A549 (cell line): ENCODE results near the gene GALNTL6. TPM values are rescaled to one million over a fixed set of nuclear protein-coding genes. Genes with fewer than 3 reads are reported as not detected.

Experiments used
- ATAC-seq, 2 experiments: fragments of 200-7000 bp in 1 of 2; fragments of >200 bp in 1 of 2; cut with Nextera tagmentation in 1 of 2; cut with Tn5 transposase in 1 of 2; 3 replicates each; pipeline versions ENCODE4 v1.8.0 to v1.9.1; 2018 to 2020; ENCODE audit warnings: mild to moderate bottlenecking in 1 of 2, moderate library complexity in 1 of 2
- CTCF ChIA-PET: fragments of 300-600 bp; sonication (Branson Sonifier 250); formaldehyde crosslinking; extraction: SDS; loops from one replicate; lab custom pipeline; 2021; ENCODE audit warnings: antibody characterized with exemption, inconsistent platforms; lab: Yijun Ruan, JAX
- POLR2A ChIA-PET: fragments of 350-600 bp; formaldehyde crosslinking; extraction: SDS; loops from one replicate; lab custom pipeline; 2021; ENCODE audit warnings: antibody characterized with exemption, inconsistent platforms; lab: Yijun Ruan, JAX
- DNase-seq, 2 experiments: peaks; one replicate each; pipeline versions ENCODE4 v3.0.0 to v3.0.0-alpha.2; 2011 to 2016; ENCODE audit warnings: low read depth in 1 of 2, low spot score in 1 of 2
- FAIRE-seq: peaks from 2 replicates; lab custom pipeline; 2011; peaks lifted over from hg19 to GRCh38; lab: Jason Lieb, UNC
- H3K27ac ChIP-seq, 2 experiments: fragments of >200 bp; sonication (Bioruptor Twin); formaldehyde crosslinking; 3 replicates each; pipeline ENCODE4 v1.5.1; 2016 to 2017
- H3K4me1 ChIP-seq: fragments of >200 bp; sonication (Bioruptor Twin); formaldehyde crosslinking; 3 replicates; pipeline ENCODE4 v1.6.1; 2016
- H3K4me2 ChIP-seq: fragments of >200 bp; sonication (Bioruptor Twin); formaldehyde crosslinking; 3 replicates; pipeline ENCODE4 v1.6.1; 2016
- H3K4me3 ChIP-seq: fragments of >200 bp; sonication (Bioruptor Twin); formaldehyde crosslinking; 3 replicates; pipeline ENCODE4 v1.5.1; 2016
- H3K9me3 ChIP-seq: fragments of >200 bp; sonication (Bioruptor Twin); formaldehyde crosslinking; 3 replicates; pipeline ENCODE4 v1.6.1; 2016
- CEBPB ChIP-seq, 2 experiments: fragments of >200 bp in 1 of 2; sonication (Bioruptor Twin) in 1 of 2; formaldehyde crosslinking in 1 of 2; IDR thresholded peaks; 2 replicates each; pipeline ENCODE4 v1.6.1; 2012 to 2016
- EHF ChIP-seq: fragments of 250-450 bp; sonication (Bioruptor Pico); IDR thresholded peaks from 2 replicates; pipeline ENCODE4 v1.5.0; 2020; ENCODE audit warnings: mild to moderate bottlenecking
- EHMT2 ChIP-seq: fragments of 200-600 bp; sonication (generic); IDR thresholded peaks from 2 replicates; pipeline ENCODE4 v1.6.1; 2016; ENCODE audit warnings: antibody characterized with exemption, low read depth, mild to moderate bottlenecking, moderate library complexity
- EP300 ChIP-seq, 2 experiments: fragments of >200 bp; sonication (Bioruptor Twin); formaldehyde crosslinking; IDR thresholded peaks; 2 replicates in 1 of 2; 3 replicates in 1 of 2; pipeline ENCODE4 v1.6.1; 2016 to 2017
- ESRRA ChIP-seq: fragments of 150-350 bp; IDR thresholded peaks from 2 replicates; pipeline ENCODE4 v1.6.1; 2014; ENCODE audit warnings: mild to moderate bottlenecking, low read length, borderline replicate concordance
- HOXA7 ChIP-seq: fragments of 250-450 bp; sonication (Bioruptor Pico); IDR thresholded peaks from 2 replicates; pipeline ENCODE4 v1.5.0; 2020; ENCODE audit warnings: mild to moderate bottlenecking, moderate library complexity
- HOXB5 ChIP-seq: fragments of 250-450 bp; sonication (Bioruptor Pico); IDR thresholded peaks from 2 replicates; pipeline ENCODE4 v1.5.0; 2020; ENCODE audit warnings: mild to moderate bottlenecking, moderate library complexity
- KDM1A ChIP-seq: fragments of 200-600 bp; sonication (generic); IDR thresholded peaks from 2 replicates; pipeline ENCODE4 v1.6.1; 2016; ENCODE audit warnings: low read depth, mild to moderate bottlenecking
- MAZ ChIP-seq: fragments of 150-350 bp; IDR thresholded peaks from 2 replicates; pipeline ENCODE4 v1.6.1; 2014; ENCODE audit warnings: antibody characterized with exemption, low read depth, low read length, borderline replicate concordance
- MYC ChIP-seq: IDR thresholded peaks from 2 replicates; pipeline ENCODE4 v1.6.1; 2012; ENCODE audit warnings: mild to moderate bottlenecking, inconsistent platforms, low read length, improper control_type of control experiment, borderline replicate concordance
- NR3C1 ChIP-seq: fragments of >200 bp; sonication (Bioruptor Twin); formaldehyde crosslinking; IDR thresholded peaks from 3 replicates; pipeline ENCODE4 v1.6.1; 2017
- PHF8 ChIP-seq: fragments of 200-600 bp; sonication (generic); IDR thresholded peaks from 2 replicates; pipeline ENCODE4 v1.6.1; 2016; ENCODE audit warnings: low read depth, mild to moderate bottlenecking, antibody characterized with exemption, moderate library complexity, borderline replicate concordance
- TFCP2L1 ChIP-seq: fragments of 250-450 bp; sonication (Bioruptor Pico); IDR thresholded peaks from 2 replicates; pipeline ENCODE4 v1.5.0; 2021; ENCODE audit warnings: mild to moderate bottlenecking
- ZSCAN20 ChIP-seq: fragments of 250-450 bp; sonication (Bioruptor Pico); IDR thresholded peaks from 2 replicates; pipeline ENCODE4 v1.8.0; 2022; ENCODE audit warnings: mild to moderate bottlenecking, moderate library complexity
- WGBS: methylation state at CpG from one replicate; pipeline ENCODE4 v1.1.6; 2017; ENCODE audit errors: missing lambda C conversion rate; 5-methylcytosine and 5-hydroxymethylcytosine counted together
- polyA plus RNA-seq, 4 experiments: library from polyadenylated mRNA; depleted of rRNA in 3 of 4; stranded (reverse); fragments of >200 nt; fragmentation: RNase III in 1 of 4; extraction: RNeasy Plus Mini Kit Qiagen cat#74134 plus additional on column Dnase treatment in 1 of 4; gene quantifications; 2 replicates in 3 of 4; 3 replicates in 1 of 4; pipeline ENCODE4 v1.2.3, GENCODE V29; 2011 to 2017
- TF ChIP-seq, protein P1 (sequence below): fragments of 450-650 bp; IDR thresholded peaks from 2 replicates; pipeline ENCODE4 v1.6.1; 2014; ENCODE audit warnings: antibody characterized with exemption
- TF ChIP-seq, protein P2 (sequence below): fragments of >200 bp; sonication (Bioruptor Twin); formaldehyde crosslinking; IDR thresholded peaks from 2 replicates; pipeline ENCODE4 v1.6.1; 2016
- TF ChIP-seq, protein P3 (sequence below): fragments of 150-350 bp; IDR thresholded peaks from 2 replicates; pipeline ENCODE4 v1.6.1; 2014; ENCODE audit warnings: low read depth, mild to moderate bottlenecking, low read length
- TF ChIP-seq, protein P4 (sequence below): IDR thresholded peaks from 2 replicates; pipeline ENCODE4 v1.6.1; 2012; ENCODE audit warnings: low read depth, borderline replicate concordance
- TF ChIP-seq, protein P5 (sequence below): fragments of 250-450 bp; sonication (Bioruptor Pico); IDR thresholded peaks from 2 replicates; pipeline ENCODE4 v1.5.0; 2021; ENCODE audit warnings: mild to moderate bottlenecking, moderate library complexity, borderline replicate concordance
- TF ChIP-seq, protein P6 (sequence below): fragments of 200-600 bp; sonication (generic); IDR thresholded peaks from 2 replicates; pipeline ENCODE4 v1.6.1; 2016; ENCODE audit warnings: antibody characterized with exemption, mild to moderate bottlenecking, moderate library complexity

The GALNTL6 gene
- polyA plus RNA-seq, 2 of the 4 experiments (the other 2 are of a cell fraction): 0.06 to 0.49 TPM

DNA sequence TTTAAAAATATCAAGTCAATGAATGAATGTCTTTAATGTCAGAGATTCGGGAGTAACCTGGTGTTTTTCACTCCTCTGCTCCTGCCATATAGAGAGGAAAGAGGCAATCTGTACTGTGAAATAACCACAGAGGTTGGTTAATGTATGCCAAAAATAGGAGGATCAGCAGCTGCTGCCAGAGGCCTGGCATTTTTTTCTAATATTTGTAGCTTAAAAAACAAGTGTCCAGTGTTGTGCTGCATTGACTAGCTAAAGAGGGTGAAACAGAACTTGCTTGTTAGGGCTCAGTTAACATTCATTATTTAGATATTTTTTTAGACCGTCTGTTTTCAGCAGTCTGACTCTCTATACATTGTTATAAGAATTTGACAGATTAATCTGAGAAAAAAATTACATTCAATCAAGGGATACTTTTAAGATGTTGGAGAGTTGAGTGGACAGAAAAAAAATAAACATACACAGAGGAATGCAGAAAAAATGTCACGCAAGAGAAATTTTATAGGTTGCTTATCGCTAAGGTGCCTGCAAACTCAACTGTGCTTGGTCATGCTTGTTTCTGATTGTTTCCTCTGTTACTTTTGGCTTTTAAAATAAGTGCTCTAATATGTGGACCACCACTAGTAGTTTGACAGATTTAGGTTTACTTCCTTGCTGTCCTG is 963.1 kb downstream of the GALNTL6 start:
- ChIA-PET CTCF (no interaction called here), POLR2A (no interaction called here)
- Histone ChIP-seq H3K4me3 (no peak overlapping the region), H3K4me2 (no peak overlapping the region), H3K4me1 (no peaks in the 10 kb centered on the region), H3K27ac (no peak overlapping the region), H3K9me3 (no peaks in the 10 kb centered on the region)
- TF ChIP-seq EHMT2 (no peak), EP300 (IDR thresholded peaks at IDR 0.05) (no peak), TFCP2L1 (CRISPR knock-in tag) (no peak), PHF8 (no peak), ESRRA (no peak), CEBPB (IDR thresholded peaks at IDR 0.05) (no peak), KDM1A (no peak), MAZ (no peak), EHF (CRISPR knock-in tag) (no peak), ZSCAN20 (CRISPR knock-in tag) (no peak), HOXA7 (no peak), HOXB5 (CRISPR knock-in tag) (no peak), NR3C1 (no peak), MYC (no peak)
- TF ChIP-seq, protein P1, sequence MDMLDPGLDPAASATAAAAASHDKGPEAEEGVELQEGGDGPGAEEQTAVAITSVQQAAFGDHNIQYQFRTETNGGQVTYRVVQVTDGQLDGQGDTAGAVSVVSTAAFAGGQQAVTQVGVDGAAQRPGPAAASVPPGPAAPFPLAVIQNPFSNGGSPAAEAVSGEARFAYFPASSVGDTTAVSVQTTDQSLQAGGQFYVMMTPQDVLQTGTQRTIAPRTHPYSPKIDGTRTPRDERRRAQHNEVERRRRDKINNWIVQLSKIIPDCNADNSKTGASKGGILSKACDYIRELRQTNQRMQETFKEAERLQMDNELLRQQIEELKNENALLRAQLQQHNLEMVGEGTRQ: no peak
- TF ChIP-seq, protein P2, sequence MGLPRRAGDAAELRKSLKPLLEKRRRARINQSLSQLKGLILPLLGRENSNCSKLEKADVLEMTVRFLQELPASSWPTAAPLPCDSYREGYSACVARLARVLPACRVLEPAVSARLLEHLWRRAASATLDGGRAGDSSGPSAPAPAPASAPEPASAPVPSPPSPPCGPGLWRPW: no peak
- TF ChIP-seq, protein P3, sequence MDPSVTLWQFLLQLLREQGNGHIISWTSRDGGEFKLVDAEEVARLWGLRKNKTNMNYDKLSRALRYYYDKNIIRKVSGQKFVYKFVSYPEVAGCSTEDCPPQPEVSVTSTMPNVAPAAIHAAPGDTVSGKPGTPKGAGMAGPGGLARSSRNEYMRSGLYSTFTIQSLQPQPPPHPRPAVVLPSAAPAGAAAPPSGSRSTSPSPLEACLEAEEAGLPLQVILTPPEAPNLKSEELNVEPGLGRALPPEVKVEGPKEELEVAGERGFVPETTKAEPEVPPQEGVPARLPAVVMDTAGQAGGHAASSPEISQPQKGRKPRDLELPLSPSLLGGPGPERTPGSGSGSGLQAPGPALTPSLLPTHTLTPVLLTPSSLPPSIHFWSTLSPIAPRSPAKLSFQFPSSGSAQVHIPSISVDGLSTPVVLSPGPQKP: no peak
- TF ChIP-seq, protein P4, sequence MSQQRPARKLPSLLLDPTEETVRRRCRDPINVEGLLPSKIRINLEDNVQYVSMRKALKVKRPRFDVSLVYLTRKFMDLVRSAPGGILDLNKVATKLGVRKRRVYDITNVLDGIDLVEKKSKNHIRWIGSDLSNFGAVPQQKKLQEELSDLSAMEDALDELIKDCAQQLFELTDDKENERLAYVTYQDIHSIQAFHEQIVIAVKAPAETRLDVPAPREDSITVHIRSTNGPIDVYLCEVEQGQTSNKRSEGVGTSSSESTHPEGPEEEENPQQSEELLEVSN: no peak
- TF ChIP-seq, protein P5, sequence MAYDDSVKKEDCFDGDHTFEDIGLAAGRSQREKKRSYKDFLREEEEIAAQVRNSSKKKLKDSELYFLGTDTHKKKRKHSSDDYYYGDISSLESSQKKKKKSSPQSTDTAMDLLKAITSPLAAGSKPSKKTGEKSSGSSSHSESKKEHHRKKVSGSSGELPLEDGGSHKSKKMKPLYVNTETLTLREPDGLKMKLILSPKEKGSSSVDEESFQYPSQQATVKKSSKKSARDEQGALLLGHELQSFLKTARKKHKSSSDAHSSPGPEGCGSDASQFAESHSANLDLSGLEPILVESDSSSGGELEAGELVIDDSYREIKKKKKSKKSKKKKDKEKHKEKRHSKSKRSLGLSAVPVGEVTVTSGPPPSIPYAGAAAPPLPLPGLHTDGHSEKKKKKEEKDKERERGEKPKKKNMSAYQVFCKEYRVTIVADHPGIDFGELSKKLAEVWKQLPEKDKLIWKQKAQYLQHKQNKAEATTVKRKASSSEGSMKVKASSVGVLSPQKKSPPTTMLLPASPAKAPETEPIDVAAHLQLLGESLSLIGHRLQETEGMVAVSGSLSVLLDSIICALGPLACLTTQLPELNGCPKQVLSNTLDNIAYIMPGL: no peak
- TF ChIP-seq, protein P6, sequence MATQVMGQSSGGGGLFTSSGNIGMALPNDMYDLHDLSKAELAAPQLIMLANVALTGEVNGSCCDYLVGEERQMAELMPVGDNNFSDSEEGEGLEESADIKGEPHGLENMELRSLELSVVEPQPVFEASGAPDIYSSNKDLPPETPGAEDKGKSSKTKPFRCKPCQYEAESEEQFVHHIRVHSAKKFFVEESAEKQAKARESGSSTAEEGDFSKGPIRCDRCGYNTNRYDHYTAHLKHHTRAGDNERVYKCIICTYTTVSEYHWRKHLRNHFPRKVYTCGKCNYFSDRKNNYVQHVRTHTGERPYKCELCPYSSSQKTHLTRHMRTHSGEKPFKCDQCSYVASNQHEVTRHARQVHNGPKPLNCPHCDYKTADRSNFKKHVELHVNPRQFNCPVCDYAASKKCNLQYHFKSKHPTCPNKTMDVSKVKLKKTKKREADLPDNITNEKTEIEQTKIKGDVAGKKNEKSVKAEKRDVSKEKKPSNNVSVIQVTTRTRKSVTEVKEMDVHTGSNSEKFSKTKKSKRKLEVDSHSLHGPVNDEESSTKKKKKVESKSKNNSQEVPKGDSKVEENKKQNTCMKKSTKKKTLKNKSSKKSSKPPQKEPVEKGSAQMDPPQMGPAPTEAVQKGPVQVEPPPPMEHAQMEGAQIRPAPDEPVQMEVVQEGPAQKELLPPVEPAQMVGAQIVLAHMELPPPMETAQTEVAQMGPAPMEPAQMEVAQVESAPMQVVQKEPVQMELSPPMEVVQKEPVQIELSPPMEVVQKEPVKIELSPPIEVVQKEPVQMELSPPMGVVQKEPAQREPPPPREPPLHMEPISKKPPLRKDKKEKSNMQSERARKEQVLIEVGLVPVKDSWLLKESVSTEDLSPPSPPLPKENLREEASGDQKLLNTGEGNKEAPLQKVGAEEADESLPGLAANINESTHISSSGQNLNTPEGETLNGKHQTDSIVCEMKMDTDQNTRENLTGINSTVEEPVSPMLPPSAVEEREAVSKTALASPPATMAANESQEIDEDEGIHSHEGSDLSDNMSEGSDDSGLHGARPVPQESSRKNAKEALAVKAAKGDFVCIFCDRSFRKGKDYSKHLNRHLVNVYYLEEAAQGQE: no peak
- ATAC-seq (no peak), DNase-seq (no peak), FAIRE-seq (no peak)
- 67% methylated on average over 4 of the region's 4 CpGs for WGBS
